ENCODE results near the gene TBC1D8B.

The TBC1D8B gene

DNA sequence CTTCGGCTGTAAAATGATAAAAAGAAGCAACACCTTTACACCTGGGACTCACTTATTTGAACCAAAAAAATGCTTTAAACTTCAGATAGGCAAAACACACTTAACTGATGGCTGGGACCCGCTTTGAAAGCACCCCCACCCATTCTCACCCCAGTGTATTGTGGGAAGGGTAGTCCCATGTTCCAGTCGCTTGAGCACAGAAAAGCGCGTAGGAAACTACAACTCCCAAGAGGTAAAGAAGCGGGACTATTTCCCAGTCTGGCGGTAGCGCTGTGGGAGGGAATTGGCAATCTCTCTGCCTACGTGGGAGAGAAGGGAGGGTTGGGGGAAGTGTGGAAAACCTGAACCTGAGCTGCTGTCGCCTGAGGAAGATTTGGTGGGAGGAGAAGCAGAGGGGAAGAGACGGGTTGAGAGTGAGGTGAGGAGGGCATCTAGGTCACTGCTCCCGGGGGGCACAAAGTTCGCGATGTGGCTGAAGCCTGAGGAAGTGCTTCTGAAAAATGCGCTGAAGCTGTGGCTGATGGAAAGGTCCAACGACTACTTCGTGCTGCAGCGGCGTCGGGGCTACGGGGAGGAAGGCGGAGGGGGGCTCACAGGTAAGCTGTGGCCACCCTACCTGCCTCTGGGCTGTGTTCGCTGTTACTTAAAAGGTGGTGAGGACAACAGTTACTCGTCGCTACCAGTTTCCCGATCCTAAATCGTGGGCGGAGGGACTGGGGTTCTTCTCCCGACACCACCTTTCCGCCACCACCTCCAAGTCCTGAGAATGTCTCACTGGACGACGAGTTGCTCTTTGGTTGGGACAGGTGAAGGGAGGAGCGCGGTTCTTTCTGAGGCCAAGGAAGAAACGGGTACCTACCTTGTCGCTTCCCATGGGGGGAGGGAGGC is at the start of gene TBC1D8B:
Gene TBC1D8B, plus strand, starts transcription at position 286 of the 888 bp plus-strand sequence. Its CDS starts 181 bp downstream, at position 467.
- Histone ChIP-seq H3K27ac (ENCODE audit: extremely low read depth, low read depth, low read length) (peak within 1 kb of the TSS; percentile 37; the same call in 1 of the 2 replicates), H3K9me3 (ENCODE audit: control insufficient read depth, insufficient read depth, low read depth, low read length) (no peaks in the 10 kb centered on the region), H3K36me3 (ENCODE audit: control insufficient read depth in 2 of 2, insufficient read depth in 1 of 2, low read length in 2 of 2) (no peaks in the 10 kb centered on the region; a peak in 1 of 3 replicates), H3K4me3 (ENCODE audit: low read depth, low read length) (peak within 1 kb of the TSS; percentile 53), H3K4me1 (ENCODE audit: control insufficient read depth, insufficient read depth, low read length) (peaks cover 6% of the 10 kb centered on the region)
- ChIA-PET POLR2A (interaction anchor here (0.6 to 1.4 kb wide), 2 partner anchors 76 to 98 kb away, joined by 4 to 5 read pairs; partner anchors contain the start of gene RNF128), CTCF (interaction anchor here (0.7 kb wide), 1 partner anchor 11 kb away, joined by 3 read pairs; no protein-coding TSS in a partner anchor)
- TF ChIP-seq SALL2 (tag by site-specific recombination; IDR thresholded peaks at IDR 0.05; ENCODE audit: borderline replicate concordance) (no peak), ZNF791 (tag by site-specific recombination; IDR thresholded peaks at IDR 0.05) (no peak), ZNF76 (tag by site-specific recombination; IDR thresholded peaks at IDR 0.05; ENCODE audit: borderline replicate concordance, low read depth) (peak; percentile 92), SP3 (tag by site-specific recombination; IDR thresholded peaks at IDR 0.05) (peak; percentile 76), PATZ1 (tag by site-specific recombination; IDR thresholded peaks at IDR 0.05) (peak; percentile 81), ZNF510 (tag by site-specific recombination; IDR thresholded peaks at IDR 0.05; ENCODE audit: insufficient replicate concordance) (no peak), GLI4 (tag by site-specific recombination; IDR thresholded peaks at IDR 0.05) (no peak), ZNF514 (tag by site-specific recombination; IDR thresholded peaks at IDR 0.05) (no peak), ZNF624 (tag by site-specific recombination; IDR thresholded peaks at IDR 0.05) (no peak), ZNF544 (tag by site-specific recombination; IDR thresholded peaks at IDR 0.05) (no peak), BCL11B (tag by site-specific recombination; IDR thresholded peaks at IDR 0.05; ENCODE audit: low read depth) (no peak), ZNF777 (tag by site-specific recombination; IDR thresholded peaks at IDR 0.05; ENCODE audit: borderline replicate concordance) (peak; percentile 32; the same call in 1 of the 2 replicates), PRDM2 (tag by site-specific recombination; IDR thresholded peaks at IDR 0.05; ENCODE audit: borderline replicate concordance) (no peak), YY2 (tag by site-specific recombination; IDR thresholded peaks at IDR 0.05) (no peak), ZNF660 (tag by site-specific recombination; IDR thresholded peaks at IDR 0.05) (peak; percentile 40; the same call in 1 of the 2 replicates), ZNF174 (tag by site-specific recombination; IDR thresholded peaks at IDR 0.05) (no peak), ZNF530 (tag by site-specific recombination; IDR thresholded peaks at IDR 0.05; ENCODE audit: low read depth) (no peak), ZBTB17 (tag by site-specific recombination; IDR thresholded peaks at IDR 0.05) (peak; percentile 87), ZNF629 (tag by site-specific recombination; IDR thresholded peaks at IDR 0.05) (0 out of 2 replicates have a peak, but pooled peaks have one; percentile 12)
- TF ChIP-seq, protein P1, sequence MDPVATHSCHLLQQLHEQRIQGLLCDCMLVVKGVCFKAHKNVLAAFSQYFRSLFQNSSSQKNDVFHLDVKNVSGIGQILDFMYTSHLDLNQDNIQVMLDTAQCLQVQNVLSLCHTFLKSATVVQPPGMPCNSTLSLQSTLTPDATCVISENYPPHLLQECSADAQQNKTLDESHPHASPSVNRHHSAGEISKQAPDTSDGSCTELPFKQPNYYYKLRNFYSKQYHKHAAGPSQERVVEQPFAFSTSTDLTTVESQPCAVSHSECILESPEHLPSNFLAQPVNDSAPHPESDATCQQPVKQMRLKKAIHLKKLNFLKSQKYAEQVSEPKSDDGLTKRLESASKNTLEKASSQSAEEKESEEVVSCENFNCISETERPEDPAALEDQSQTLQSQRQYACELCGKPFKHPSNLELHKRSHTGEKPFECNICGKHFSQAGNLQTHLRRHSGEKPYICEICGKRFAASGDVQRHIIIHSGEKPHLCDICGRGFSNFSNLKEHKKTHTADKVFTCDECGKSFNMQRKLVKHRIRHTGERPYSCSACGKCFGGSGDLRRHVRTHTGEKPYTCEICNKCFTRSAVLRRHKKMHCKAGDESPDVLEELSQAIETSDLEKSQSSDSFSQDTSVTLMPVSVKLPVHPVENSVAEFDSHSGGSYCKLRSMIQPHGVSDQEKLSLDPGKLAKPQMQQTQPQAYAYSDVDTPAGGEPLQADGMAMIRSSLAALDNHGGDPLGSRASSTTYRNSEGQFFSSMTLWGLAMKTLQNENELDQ (tag by site-specific recombination; IDR thresholded peaks at IDR 0.05; ENCODE audit: low read depth) = no peak
- TF ChIP-seq, protein P2, sequence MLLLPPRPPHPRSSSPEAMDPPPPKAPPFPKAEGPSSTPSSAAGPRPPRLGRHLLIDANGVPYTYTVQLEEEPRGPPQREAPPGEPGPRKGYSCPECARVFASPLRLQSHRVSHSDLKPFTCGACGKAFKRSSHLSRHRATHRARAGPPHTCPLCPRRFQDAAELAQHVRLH (tag by site-specific recombination; IDR thresholded peaks at IDR 0.05) = peak; percentile 58
- TF ChIP-seq, protein P3, sequence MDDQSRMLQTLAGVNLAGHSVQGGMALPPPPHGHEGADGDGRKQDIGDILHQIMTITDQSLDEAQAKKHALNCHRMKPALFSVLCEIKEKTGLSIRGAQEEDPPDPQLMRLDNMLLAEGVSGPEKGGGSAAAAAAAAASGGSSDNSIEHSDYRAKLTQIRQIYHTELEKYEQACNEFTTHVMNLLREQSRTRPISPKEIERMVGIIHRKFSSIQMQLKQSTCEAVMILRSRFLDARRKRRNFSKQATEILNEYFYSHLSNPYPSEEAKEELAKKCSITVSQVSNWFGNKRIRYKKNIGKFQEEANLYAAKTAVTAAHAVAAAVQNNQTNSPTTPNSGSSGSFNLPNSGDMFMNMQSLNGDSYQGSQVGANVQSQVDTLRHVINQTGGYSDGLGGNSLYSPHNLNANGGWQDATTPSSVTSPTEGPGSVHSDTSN (CRISPR knock-in tag; IDR thresholded peaks at IDR 0.05) = no peak
- TF ChIP-seq, protein P4, sequence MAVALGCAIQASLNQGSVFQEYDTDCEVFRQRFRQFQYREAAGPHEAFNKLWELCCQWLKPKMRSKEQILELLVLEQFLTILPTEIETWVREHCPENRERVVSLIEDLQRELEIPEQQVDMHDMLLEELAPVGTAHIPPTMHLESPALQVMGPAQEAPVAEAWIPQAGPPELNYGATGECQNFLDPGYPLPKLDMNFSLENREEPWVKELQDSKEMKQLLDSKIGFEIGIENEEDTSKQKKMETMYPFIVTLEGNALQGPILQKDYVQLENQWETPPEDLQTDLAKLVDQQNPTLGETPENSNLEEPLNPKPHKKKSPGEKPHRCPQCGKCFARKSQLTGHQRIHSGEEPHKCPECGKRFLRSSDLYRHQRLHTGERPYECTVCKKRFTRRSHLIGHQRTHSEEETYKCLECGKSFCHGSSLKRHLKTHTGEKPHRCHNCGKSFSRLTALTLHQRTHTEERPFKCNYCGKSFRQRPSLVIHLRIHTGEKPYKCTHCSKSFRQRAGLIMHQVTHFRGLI (tag by site-specific recombination; IDR thresholded peaks at IDR 0.05) = no peak
